GM19452 (cell line): ENCODE results near the gene PGM3.

Source experiments
- ATAC-seq: cut with Tn5 transposase; IDR thresholded peaks from one replicate; pipeline ENCODE4 v1.9.1; 2021; ENCODE audit not compliant: unreplicated experiment

Gene PGM3

GRCh38 chr6:83124553-83124952 is 68.5 kb downstream of the PGM3 start:
- ATAC-seq, result no peak

- ATAC-seq, result no peak
Observed at GRCh38 chr6:83119742-83120300, 73.2 kb downstream of the PGM3 start.

- no peak for ATAC-seq
Observed at GRCh38 chr6:83117802-83118201, 75.3 kb downstream of the PGM3 start.
